HCT116 (cell line): ENCODE measurements around the gene HYLS1.

ENCODE experiments used
- CBX3 ChIP-seq: IDR thresholded peaks from 2 replicates; pipeline ENCODE4 v1.6.1; 2012; ENCODE audit warnings: low read depth
- CTCF ChIP-seq, 3 experiments: fragments of 200-600 bp in 1 of 3; sonication (generic) in 1 of 3; IDR thresholded peaks in 2 of 3; conservative IDR thresholded peaks in 1 of 3; 2 replicates each; pipeline ENCODE4 v1.5.1; 2012 to 2017; ENCODE audit warnings: low read depth in 2 of 3, low read length in 2 of 3, antibody characterized with exemption in 1 of 3, borderline replicate concordance in 1 of 3, control low read depth in 1 of 3, mild to moderate bottlenecking in 1 of 3, mixed read lengths in 1 of 3, mixed run types in 1 of 3, moderate library complexity in 1 of 3; ENCODE audit not compliant: insufficient read depth in 1 of 3
- EZH2 ChIP-seq: fragments of 200-600 bp; sonication (generic); IDR thresholded peaks from 2 replicates; pipeline ENCODE4 v1.6.1; 2017; ENCODE audit warnings: antibody characterized with exemption, mixed run types
- POLR2A ChIP-seq: IDR thresholded peaks from 2 replicates; pipeline ENCODE4 v1.7.0; 2011; ENCODE audit warnings: borderline replicate concordance; ENCODE audit not compliant: insufficient read depth, insufficient read length; ENCODE audit errors: extremely low read depth
- POLR2AphosphoS5 ChIP-seq: IDR thresholded peaks from 2 replicates; pipeline ENCODE4 v1.6.1; 2011; ENCODE audit warnings: mild to moderate bottlenecking, low read depth, low read length, moderate library complexity
- ZNF274 ChIP-seq: fragments of 200-500 bp; sonication (Bioruptor generic); IDR thresholded peaks from 2 replicates; pipeline ENCODE4 v1.6.1; 2014; ENCODE audit warnings: mild to moderate bottlenecking, low read depth, low read length, inconsistent platforms
- TF ChIP-seq, protein P1 (sequence below): IDR thresholded peaks from 2 replicates; pipeline ENCODE4 v1.6.1; 2012; ENCODE audit warnings: low read depth

DNA sequence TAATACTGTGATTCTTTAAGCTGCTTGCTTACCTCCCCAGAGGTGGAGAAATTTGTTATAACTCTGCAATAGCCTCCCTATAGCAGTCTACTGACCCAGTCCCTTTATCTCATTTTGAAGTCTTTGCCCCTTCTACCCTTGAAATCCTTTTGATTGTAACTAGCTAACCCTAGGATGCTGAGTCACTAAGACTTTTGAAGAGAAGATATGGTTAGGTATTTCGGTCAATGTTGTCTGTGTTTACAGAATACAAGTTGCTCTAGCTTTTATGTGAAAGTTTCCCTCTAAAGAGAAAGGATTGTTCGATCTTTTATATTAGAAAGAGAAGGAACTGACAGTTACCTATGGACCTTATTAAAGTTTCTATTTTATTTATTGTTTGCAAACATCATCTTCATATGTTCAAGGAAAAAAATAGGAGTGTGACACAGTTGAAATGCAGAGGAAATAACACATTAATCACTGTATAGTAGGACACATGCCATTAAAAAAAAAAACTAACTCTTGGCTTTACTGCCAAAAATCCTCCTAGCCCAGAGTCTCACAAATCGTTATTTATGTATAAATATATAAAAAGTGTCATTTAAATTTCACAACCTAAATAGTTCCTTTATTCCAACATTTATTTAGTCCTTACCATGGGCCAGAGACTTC is 3.1 kb downstream of the HYLS1 start:
- TF ChIP-seq POLR2A (no peak), CBX3 (no peak), CTCF (IDR thresholded peaks at IDR 0.05 in 2 of 3, conservative IDR thresholded peaks at IDR 0.05 in 1 of 3; ENCODE audit: borderline replicate concordance in 1 of 3, insufficient read depth in 1 of 3, low read depth in 2 of 3, low read length in 2 of 3) (no peak), EZH2 (no peak), POLR2AphosphoS5 (no peak), ZNF274 (no peak)
- TF ChIP-seq, protein P1, sequence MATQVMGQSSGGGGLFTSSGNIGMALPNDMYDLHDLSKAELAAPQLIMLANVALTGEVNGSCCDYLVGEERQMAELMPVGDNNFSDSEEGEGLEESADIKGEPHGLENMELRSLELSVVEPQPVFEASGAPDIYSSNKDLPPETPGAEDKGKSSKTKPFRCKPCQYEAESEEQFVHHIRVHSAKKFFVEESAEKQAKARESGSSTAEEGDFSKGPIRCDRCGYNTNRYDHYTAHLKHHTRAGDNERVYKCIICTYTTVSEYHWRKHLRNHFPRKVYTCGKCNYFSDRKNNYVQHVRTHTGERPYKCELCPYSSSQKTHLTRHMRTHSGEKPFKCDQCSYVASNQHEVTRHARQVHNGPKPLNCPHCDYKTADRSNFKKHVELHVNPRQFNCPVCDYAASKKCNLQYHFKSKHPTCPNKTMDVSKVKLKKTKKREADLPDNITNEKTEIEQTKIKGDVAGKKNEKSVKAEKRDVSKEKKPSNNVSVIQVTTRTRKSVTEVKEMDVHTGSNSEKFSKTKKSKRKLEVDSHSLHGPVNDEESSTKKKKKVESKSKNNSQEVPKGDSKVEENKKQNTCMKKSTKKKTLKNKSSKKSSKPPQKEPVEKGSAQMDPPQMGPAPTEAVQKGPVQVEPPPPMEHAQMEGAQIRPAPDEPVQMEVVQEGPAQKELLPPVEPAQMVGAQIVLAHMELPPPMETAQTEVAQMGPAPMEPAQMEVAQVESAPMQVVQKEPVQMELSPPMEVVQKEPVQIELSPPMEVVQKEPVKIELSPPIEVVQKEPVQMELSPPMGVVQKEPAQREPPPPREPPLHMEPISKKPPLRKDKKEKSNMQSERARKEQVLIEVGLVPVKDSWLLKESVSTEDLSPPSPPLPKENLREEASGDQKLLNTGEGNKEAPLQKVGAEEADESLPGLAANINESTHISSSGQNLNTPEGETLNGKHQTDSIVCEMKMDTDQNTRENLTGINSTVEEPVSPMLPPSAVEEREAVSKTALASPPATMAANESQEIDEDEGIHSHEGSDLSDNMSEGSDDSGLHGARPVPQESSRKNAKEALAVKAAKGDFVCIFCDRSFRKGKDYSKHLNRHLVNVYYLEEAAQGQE = no peak
